Left renal cortex interstitium (tissue), 4 donors: Measurements from ENCODE around the gene CHPT1. TPM values are rescaled to one million over a fixed set of nuclear protein-coding genes. Genes with fewer than 3 reads are reported as not detected.
"Not testable (repeated sequence)": the region's sequence is repeated elsewhere in the genome, so short reads cannot be mapped to it uniquely, and the experiment has no call there.

Experiments used
- DNase-seq, 4 donors: peaks; one replicate each; pipeline ENCODE4 v3.0.0-alpha.2; 2013; ENCODE audit warnings: low read depth in 4 of 4, low spot score in 2 of 4, missing footprints in 1 of 4
- polyA plus RNA-seq, 4 donors: library from polyadenylated mRNA; unstranded; fragments of 120-200 nt; gene quantifications; one replicate each; pipeline ENCODE4 v1.2.1, GENCODE V29; 2013; ENCODE audit not compliant: insufficient read length in 4 of 4

The CHPT1 gene
- polyA plus RNA-seq: 10 to 100 TPM; 38.5 to 45.5 (median 43.3) TPM

DNA sequence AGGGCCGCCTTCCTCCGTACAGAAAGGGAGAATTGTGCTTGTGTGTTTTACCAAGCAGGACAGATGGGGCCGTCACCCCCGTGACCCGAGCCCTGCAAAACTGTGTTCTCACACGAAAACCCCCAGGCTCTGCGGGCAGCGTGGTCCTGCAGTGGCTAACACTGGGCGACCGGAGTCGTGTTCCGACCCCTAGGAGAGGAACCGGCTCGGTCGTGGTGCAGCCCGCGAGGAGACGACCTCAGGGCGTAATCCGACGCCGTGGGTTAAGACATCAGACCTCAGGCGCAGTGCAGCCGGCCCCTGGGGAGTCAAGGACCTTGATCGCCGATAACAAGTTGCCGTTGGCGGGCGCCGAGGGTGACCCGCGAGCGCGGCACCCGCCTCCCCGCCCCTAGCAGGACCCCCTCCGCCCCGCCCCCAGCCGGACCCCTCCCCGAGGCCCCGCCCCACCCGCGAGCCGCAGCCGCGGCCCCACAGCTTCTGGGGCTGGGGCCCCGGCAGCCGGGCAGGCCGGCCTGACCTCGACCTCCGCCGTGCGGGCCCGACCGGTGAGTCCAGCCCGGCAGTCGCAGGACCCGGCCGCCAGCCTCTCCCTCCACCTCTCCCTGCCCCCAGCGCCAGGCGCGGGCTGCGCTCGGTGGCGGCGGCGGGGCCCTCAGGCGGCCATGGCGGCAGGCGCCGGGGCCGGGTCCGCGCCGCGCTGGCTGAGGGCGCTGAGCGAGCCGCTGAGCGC lies at the start of gene CHPT1:
Gene CHPT1, plus strand, starts transcription at position 444 of the 733 bp plus-strand sequence. Its CDS starts 222 bp downstream, at position 666.
- DNase-seq: peak in 2 of 4 donors; percentile 31 to 49

DNA sequence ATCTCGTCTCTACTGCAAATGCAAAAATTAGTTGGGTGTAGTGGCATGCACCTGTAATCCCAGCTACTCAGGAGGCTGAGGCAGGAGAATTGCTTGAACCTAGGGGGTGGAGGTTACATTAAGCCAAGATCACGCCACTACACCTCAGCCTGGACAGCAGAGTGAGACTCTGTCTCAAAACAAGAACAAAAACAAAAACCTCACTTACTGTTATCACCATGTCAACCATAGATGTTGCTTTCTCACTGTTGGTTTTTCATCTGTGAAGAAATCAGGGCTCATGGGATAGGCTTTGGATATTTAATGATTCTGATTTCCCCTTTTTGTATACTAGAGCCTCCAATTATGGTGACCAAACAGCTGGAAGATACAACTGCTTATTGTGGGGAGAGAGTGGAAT lies 49.7 kb upstream of the CHPT1 start:
- DNase-seq: no peak

DNA sequence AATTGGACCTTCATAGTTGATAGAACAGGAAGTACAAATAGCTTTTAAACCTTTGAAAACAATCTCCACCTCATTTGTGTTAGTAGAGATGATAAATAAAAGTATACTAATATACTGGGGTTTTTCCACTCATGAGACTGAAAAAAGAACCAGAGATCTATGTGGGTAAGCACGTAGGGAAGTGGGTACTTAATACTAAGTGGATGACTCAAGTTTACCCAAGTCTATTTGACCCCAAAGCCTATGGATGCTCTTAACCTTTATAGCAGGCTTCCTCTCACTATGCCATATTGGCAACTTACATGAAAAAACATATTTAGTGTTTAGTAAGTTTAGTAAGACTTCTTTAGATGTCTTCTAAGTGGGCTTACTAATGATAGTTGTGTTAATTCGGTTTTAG lies 49.2 kb upstream of the CHPT1 start:
- no peak for DNase-seq

DNA sequence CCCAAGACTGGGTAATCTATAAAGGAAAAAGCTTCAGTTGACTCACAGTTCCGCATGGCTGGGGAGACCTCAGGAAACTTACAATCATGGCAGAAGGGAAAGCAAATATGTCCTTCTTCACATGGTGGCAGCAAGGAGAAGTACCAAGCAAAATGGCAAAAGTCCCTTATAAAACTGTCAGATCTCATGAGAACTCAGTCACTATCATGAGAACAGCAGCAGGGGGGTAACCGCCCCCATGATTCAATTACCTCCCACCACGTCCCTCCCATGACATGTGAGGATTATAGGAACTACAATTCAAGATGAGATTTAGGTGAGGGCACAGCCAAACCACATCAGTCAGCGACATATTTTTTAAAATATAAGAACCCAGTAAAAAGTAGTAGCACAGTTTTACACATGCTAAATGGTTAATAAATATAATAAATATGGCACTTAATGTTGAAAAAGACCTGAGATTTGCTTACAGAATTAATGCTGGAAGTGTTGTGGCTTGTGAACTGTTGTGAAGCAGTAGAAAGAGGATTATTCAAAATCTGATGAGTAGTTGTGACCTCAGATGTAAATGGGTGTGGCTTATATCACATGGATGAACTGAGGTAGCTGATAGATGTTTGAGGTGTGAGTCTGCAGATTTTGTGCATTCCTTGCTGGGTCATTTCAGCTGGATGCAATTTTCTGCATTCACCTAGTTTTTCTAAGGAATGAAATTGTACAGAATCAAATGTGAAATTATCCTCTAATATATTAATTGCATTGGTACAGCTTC lies 46.9 kb upstream of the CHPT1 start:
- no peak for DNase-seq

DNA sequence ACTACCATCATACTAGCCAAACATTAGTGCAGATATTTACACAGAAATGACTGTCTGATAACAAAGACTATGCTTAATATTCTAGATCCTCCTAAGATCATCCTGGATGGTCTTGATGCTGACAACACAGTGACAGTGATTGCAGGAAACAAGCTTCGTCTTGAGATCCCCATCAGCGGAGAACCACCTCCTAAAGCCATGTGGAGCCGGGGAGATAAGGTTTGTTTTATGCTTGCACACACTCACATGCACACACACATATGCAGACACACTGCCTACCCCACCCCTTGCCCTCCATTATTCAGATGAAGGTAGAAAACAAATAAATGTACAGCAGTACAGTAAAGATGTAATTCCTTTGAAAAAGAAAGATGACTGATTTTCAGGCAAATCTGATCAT lies 44.4 kb upstream of the CHPT1 start:
- DNase-seq: no peak

DNA sequence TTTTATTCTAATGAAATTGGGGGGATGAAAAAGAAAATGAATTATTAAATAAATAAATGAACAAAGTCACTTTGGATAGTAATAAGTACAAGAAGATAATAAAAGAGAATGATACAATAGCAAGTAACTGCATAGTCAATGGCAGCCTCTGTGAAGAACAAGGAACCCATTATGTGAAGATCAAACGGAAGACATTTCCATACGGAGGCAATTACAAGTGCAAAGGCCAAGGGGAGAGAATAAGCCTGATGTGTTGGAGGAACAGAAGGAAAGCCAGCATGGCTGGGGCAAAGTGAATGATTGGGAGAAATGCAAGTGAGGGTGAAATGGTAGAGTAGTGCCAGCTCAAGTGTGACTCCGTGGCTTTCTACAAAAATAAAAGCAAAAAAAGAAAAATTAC lies 43.9 kb upstream of the CHPT1 start:
- no peak for DNase-seq

DNA sequence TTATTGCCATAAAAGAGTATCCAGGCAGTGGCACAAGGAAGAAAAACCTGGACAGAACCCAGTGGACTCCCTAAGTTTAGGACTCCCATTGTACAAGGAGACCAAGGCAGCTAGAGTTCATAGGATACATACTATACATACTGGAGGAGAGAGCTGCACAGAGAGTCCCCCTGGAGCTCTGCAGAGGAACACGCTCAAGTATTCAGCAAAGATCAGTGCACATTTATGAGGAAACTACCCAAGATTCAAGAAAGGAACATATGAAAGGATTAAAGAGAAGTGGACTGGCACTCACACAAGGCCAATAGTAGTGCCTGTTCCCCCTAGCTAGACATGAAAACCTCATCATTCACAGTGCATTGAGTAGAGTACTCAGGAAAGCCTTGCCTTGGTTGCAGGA lies 43.0 kb upstream of the CHPT1 start:
- DNase-seq: no peak

DNA sequence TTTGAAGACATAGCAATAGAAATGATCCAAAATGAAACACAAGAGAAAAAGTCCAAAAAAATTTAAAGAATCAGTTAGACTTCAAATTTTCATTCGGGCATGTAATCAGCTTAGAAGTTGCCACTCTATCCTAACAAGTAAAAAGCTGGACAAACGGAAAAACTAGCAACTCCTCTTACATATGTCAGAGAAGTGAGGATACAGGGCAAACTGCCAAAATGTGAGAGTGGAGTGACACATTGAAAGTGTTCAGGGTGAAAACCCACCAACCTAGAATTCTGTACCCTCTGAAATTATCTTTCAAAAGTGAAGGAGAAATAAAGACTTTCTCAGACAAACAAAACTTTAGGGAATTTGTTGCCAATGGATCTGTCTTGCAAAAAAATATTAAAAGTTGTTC lies 42.0 kb upstream of the CHPT1 start:
- no peak for DNase-seq

DNA sequence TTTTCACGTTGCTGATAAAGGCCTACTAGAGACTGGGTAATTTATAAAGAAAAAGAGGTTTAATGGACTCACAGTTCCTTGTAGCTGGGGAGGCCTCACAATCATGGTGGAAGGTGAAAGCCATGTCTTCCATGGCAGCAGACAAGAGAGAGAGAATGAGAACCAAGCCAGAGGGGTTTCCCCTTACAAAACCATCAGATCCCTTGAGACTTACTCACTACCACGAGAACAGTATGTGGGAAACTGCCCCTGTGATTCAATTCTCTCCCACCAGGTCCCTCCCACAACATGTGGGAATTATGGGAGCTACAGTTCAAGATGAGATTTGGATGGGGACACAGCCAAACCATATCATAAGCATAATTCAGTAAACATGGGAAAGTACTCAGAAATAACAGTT lies 36.8 kb upstream of the CHPT1 start:
- DNase-seq: not testable (repeated sequence)

DNA sequence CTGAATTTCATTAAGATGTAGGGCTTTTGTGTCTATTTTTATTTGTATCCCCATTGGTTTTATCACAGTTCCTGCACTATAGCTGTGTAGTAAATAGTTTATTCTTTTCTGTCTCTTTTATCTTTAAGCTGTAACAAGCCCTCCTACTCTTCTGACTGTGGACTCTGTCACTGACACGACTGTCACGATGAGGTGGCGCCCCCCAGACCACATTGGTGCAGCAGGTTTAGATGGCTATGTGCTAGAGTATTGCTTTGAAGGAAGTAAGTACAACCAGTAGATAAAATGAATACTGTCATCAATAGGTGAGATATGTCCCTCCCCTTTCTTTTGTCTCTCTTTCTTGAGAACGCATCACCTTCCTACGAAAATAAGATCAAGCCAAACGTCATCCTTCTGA lies 34.1 kb upstream of the CHPT1 start:
- no peak for DNase-seq

DNA sequence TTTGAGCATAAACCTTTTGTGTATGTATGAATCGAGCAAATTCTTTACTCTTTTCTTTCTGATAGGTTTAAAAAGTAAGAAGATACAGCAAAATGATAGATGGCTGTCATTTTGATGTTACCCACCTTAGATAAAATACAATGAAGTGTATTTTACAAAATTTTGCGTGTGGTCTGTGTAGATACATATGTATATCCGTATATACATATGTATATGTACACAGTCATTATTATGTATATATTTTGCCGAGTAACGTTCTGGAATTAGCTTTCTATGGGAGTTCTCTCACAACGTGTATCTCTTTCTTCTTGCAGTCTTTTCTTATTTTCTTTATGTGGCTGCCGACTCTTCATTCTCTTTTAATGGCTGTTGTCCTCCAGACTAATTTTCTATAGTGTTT lies 32.4 kb upstream of the CHPT1 start:
- no peak for DNase-seq

DNA sequence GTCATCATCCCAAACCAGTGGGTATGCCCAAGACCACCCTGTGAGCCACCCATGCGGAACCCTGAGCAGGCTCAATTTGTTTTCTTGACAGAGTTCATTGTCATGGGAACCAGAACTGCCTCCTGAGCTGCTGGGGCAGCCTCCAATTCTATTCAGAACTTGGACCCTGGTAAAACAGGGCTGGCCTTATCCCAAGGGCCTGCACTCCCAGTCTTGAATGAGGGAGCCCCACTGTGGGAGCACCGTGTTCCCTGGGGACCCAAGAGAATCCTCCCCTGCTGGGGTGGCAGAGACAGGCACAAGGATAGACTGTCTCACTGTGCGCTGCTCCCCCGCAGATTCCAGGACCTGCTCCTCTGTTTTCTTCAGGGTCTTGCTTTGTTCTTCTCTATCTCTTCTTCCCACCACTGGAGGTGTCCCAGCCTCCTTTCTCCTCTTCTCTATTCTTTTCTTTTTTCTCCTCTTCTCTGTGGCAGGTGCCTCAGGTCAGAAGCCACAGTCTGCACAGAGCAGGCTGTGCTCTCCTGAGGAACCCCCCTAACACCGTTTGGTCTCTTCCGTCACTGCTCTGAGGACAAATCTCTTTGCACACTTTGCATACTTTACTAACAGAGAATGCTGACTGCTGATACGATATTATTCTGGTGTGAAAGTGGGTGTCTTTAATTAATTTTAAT lies 31.2 kb upstream of the CHPT1 start:
- no peak for DNase-seq

DNA sequence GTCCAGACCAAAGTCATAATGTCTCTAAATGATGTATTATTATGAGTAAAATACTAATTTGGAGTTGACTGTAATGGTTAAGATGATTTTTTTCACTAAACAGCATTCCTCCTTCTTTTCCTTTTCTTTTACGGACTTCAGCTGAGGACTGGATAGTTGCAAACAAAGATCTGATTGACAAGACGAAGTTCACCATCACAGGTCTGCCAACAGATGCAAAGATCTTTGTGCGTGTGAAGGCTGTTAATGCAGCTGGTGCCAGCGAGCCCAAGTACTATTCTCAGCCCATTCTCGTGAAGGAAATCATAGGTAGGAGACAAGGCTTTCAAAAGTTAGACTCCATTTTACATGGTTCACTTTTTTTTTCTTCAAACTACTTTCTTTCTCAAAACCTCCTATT lies 29.8 kb upstream of the CHPT1 start:
- no peak for DNase-seq

DNA sequence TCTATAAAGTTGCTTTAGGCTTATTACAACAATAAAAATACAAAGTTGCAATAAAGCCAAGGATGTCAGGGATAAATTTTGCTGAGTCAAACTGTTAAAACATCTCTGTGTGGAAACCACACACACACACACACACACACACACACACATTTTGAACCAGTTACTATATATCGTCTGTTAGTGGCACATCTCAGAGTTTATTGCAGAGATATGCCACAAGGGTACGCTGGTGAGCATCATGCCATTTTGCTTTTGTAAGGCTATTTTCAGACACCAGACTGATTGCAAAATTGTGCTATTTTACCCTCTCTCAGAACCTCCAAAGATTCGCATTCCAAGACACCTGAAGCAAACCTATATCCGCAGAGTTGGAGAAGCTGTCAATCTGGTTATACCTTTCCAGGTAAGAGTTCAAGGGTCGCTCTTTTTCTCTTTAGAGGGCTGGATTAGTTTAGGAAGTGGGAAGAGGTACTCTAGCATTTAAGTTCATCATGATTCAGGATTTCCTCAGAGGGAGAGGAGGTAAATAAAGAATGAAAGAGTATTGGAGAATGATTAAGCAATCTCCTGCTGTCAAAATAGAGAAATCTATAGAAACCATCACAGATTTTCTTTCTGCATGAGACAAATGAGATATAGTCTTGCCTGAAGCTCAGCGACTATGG lies 27.3 kb upstream of the CHPT1 start:
- no peak for DNase-seq

DNA sequence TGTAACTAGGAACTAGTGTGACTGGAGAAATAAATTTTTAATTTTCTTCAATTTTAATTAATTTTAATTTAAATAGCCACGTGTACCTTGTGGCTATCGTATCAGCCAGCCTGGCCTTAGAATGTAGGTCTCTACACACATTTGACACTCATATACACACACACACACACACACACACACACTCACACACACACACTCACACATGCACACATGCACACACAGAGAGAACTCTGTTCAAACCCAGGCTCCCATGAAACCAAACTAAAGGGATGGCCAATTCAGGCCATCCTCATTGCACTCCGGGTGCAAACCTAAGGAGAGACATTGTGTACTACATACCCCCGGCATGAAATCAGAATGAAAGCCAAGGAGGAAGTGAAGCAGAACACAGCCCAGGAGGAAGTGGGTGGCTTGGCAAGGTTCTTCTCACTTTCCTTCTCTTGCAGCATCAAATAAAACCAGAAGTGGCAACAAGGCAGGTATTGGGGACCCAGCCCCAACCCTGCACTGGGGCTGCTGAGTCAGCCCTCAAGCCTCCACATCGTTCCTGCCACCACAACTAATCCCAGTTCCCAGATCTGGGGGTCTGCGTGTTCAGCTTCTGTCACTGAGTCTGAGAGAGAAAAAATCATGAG lies 26.2 kb upstream of the CHPT1 start:
- DNase-seq: no peak

DNA sequence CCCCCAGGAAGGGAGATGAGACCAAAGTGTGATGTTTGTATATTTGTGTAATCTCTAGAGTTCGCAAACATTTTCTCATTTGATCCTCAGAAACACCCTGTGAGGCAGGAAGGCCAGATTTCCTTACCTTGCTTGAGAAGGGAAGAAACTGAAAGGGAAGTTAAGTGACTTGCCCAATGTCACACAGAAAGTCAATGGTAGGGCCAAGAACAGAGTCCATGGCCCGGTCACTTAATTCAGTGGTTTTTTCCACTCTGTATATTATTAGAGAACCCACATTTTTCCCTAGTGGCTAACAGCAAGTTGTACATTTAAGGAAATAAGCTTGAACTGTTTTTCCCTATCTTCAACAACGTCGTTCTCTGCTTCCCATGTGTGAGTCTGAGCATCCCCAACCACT lies 25.6 kb upstream of the CHPT1 start:
- DNase-seq: no peak

DNA sequence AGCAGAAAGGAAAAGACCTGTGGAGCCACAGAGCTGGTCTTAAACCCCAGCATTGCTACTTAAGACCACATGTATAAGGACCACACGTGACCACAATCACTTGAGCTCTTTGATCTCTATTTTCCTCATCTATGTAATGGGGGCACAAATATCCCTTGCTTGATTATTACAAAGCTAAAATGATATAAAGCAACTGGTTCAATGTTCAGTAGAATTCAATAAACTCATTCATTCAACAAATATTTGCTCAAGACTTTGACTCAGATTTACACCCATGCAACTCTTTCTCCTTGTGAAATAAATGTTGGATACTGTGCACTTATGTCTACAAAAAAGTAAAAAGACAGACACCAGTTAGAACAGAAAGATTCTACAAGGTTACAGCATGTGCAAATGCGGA lies 21.9 kb upstream of the CHPT1 start:
- DNase-seq: no peak

DNA sequence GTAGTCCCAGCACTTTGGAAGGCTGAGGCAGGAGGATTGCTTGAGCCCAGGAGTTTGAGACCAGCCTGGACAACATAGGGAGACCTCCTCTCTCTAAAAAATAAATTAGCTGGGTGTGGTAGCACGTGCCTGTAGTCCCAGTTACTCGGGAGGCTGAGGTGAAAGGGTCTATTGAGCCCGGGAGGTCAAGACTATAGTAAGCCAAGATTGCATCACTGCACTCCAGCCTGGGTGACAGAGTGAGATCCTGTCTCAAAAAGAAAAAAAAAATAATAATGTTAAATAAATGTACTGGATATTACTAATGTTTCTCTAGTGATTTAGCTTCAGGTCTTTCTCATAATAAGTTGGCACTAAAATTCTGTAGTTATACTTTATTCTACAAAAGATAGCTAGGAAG lies 20.9 kb upstream of the CHPT1 start:
- not testable (repeated sequence) for DNase-seq

DNA sequence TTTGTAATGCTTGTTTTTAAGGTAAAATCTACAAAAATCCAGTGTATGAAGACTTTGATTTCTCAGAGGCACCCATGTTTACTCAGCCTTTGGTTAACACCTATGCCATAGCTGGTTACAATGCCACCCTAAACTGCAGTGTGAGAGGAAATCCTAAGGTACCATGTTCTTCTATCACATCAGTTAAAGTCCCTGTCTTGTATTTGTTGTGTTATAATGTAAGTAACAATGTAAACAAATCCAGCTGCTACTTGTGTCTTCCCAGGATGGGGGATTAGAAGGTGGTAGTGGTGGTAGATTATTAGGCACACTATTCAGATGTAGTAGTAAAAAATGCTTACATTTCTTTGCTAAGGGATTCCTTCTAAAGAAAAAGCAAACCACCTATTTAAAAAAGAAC lies 19.4 kb upstream of the CHPT1 start:
- DNase-seq: no peak

DNA sequence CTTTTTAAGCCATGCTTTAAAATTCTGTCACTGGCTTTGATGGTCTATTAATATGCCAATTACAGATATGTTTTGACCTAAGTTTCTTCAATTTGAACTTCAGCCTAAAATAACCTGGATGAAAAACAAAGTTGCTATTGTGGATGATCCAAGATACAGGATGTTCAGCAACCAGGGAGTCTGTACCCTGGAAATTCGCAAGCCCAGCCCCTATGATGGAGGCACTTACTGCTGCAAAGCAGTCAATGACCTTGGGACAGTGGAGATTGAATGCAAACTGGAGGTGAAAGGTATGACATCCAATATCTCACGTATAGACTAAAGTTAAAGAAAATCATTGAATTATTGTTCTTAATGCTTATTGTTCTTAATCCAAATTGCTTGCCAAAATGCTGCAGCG lies 17.2 kb upstream of the CHPT1 start:
- no peak for DNase-seq

DNA sequence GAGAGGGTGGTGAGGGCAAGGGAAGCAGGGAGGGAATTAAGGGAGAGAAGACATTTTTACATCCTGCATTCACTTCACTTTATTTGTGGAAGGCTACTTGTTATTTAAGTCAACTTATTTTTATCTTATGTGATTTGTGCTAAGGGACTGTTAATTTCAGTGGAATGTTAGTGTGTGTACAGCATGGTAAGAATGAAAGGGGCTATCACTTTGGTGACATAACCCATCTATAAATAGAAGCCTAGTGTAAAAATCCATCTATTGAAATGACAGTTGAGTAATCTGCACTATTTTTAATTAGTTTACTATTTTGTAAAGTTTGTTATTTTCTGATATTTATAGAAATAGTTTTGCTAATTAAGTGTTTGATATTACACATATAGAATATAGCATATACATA lies 16.8 kb upstream of the CHPT1 start:
- no peak for DNase-seq
